GF-D8 (cell line): ENCODE measurements around the gene SRC.

Source experiments
- DNase-seq: peaks from one replicate; lab custom pipeline; 2025; lab: John Stamatoyannopoulos, UW

SRC gene

GRCh38 chr20:37430778-37431460, 85.0 kb downstream of the SRC start:
- no peak for DNase-seq

GRCh38 chr20:37431786-37432185, 85.8 kb downstream of the SRC start:
- DNase-seq: no peak

- no peak for DNase-seq
These were observed 86.7 kb downstream of the SRC start for GRCh38 chr20:37432606-37433005.

GRCh38 chr20:37435607-37436006, 89.7 kb downstream of the SRC start:
- DNase-seq: no peak

GRCh38 chr20:37436527-37437186, 90.7 kb downstream of the SRC start:
- no peak for DNase-seq

- no peak for DNase-seq
These were observed 91.7 kb downstream of the SRC start for GRCh38 chr20:37437676-37438075.

GRCh38 chr20:37438464-37439222, 92.7 kb downstream of the SRC start:
- DNase-seq: no peak

GRCh38 chr20:37439223-37439933, 93.4 kb downstream of the SRC start:
- DNase-seq: no peak

GRCh38 chr20:37441023-37441422, 95.1 kb downstream of the SRC start:
- no peak for DNase-seq

GRCh38 chr20:37442547-37442946, 96.6 kb downstream of the SRC start:
- no peak for DNase-seq

GRCh38 chr20:37442986-37443385, 97.0 kb downstream of the SRC start:
- DNase-seq: no peak

GRCh38 chr20:37443596-37443995, 97.7 kb downstream of the SRC start:
- DNase-seq: no peak

- no peak for DNase-seq
These were observed 99.1 kb downstream of the SRC start for GRCh38 chr20:37445041-37445440.

- no peak for DNase-seq
These were observed 100.5 kb downstream of the SRC start for GRCh38 chr20:37446286-37447032.

GRCh38 chr20:37447688-37448087, 101.7 kb downstream of the SRC start:
- DNase-seq: no peak

GRCh38 chr20:37449276-37449675, 103.3 kb downstream of the SRC start:
- no peak for DNase-seq

- no peak for DNase-seq
These were observed 104.4 kb downstream of the SRC start for GRCh38 chr20:37450344-37450743.

- no peak for DNase-seq
These were observed 105.7 kb downstream of the SRC start for GRCh38 chr20:37451616-37452015.

- DNase-seq: no peak
These were observed 106.3 kb downstream of the SRC start for GRCh38 chr20:37452236-37452635.

- no peak for DNase-seq
These were observed 107.3 kb downstream of the SRC start for GRCh38 chr20:37453288-37453687.

- no peak for DNase-seq
These were observed 107.9 kb downstream of the SRC start for GRCh38 chr20:37453836-37454235.
